ENCODE measurements around the gene PRAMEF5.
"Not testable (repeated sequence)": the region's sequence is repeated elsewhere in the genome, so short reads cannot be mapped to it uniquely, and the experiment has no call there.

Gene PRAMEF5

DNA sequence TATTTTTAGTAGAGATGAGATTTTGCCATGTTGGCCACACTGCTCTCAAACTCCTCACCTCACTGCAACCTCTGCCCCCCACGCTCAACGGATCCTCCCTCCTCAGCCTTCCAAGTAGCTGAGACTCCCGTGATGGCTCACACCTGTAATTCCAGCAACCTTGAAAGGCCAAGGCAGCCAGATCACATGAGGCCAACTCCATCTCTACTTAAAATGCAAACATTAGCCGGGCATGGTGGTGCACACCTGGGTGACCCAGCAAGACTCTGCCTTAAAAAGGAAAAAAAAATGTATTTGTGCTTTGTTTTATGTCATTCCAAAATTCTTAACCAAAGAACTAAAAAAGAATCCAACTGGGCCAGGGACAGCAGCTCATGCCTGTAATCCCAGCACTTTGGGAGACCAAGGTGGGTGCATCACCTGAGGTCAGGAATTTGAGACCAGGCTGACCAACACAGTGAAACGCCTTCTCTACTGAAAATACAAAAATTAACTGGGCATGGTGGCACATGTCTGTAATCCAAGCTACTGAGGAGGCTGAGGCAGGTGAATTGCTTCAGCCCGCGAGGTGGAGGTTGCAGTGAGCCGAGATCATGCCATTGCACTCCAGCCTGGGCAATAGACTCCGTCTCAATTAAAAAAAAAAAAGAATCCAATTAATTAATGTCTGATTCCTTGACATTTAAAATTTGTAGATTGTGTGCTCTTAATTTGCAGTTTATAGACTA is 10.3 kb upstream of the PRAMEF5 start:
- H3K27ac Mint-ChIP-seq = peak overlapping the region in 1 of 2 donors; percentile 31
- H3K27me3 Mint-ChIP-seq, DNase-seq, H3K4me1 Mint-ChIP-seq, ATAC-seq, H3K4me3 Mint-ChIP-seq, H3K9me3 Mint-ChIP-seq: not testable (repeated sequence)

DNA sequence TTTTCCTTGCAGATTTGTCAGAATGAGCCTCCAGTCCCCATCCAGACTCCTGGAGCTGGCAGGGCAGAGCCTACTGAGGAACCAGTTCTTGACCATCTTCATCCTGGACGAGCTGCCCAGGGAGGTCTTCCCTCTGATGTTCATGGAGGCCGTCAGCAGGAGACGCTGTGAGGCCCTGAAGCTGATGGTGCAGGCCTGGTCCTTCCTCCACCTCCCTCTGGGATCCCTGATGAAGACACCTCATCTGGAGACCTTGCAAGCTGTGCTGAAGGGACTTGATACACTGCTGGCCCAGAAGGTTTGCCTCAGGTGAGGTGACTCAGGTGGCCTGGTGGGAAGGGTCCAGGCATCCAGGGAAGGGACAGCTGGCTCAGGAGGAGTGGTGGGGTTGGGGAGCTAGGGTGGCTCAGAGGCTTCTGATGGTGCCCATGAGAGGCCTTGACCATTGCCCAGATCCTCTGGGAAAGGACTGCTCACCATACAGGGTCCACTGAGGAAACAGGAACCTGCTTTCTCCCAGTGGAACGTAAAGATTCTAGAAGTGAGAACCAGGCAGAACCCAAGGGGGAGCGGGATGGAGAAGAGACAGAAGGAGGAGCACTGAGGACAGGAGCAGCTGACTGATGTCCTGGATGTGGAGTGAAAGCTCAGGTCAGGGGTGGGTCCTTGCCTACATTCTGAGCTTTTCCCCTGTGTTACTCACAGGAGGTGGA is 8.0 kb upstream of the PRAMEF5 start:
- ATAC-seq, H3K27me3 Mint-ChIP-seq, H3K9me3 Mint-ChIP-seq: not testable (repeated sequence)

DNA sequence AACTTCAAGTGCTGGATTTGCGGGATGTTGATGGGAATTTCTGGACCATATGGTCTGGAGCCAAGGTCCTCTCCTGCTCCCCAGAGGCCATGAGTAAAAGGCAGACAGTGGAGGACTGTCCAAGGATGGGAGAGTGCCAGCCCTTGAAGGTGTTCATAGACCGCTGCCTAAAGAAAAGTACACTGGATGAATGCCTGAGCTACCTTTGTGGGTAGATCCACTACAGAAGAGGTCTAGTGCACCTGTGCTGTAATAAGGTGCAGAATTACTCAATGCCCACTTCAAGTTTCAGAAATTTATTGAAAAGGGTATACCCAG is 7.5 kb upstream of the PRAMEF5 start:
- H3K27me3 Mint-ChIP-seq, ATAC-seq, H3K4me3 Mint-ChIP-seq, H3K27ac Mint-ChIP-seq, H3K4me1 Mint-ChIP-seq, H3K9me3 Mint-ChIP-seq, DNase-seq: not testable (repeated sequence)

More for the DNA sequence above, 8.0 kb upstream of the PRAMEF5 start:
- not testable (repeated sequence) for DNase-seq, H3K27ac Mint-ChIP-seq, H3K4me1 Mint-ChIP-seq, H3K4me3 Mint-ChIP-seq

DNA sequence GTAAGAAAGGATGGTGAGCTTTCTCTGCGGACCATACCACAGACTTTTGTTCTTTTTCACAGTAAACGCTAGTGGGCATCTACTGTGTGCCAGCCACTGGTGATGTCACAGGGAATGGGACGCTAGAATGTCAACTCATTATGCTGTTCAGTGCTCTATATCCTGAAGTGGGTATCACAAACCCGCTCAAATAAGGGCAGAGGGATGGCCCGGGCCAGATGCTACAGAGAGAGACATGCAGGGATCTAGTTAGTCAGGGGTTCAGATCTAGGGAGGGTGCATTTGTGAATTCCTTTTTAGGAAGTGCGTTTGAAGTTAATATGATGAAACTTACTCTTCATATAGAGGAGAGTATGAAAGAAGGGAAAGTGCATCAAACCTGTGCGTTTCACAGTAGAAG is 6.9 kb upstream of the PRAMEF5 start:
- H3K9me3 Mint-ChIP-seq, ATAC-seq, H3K4me3 Mint-ChIP-seq, DNase-seq, H3K27ac Mint-ChIP-seq, H3K27me3 Mint-ChIP-seq, H3K4me1 Mint-ChIP-seq: not testable (repeated sequence)

- peak; percentile 35 for ATAC-seq
- DNase-seq, H3K4me1 Mint-ChIP-seq, H3K4me3 Mint-ChIP-seq, H3K27ac Mint-ChIP-seq, H3K9me3 Mint-ChIP-seq, H3K27me3 Mint-ChIP-seq: not testable (repeated sequence)
These were observed 11.1 kb downstream of the PRAMEF5 start for GRCh38 chr1:13265124-13265523.

GRCh38 chr1:13277016-13277415 is 23.0 kb downstream of the PRAMEF5 start:
- DNase-seq, H3K9me3 Mint-ChIP-seq, ATAC-seq, H3K27me3 Mint-ChIP-seq, H3K27ac Mint-ChIP-seq, H3K4me1 Mint-ChIP-seq, H3K4me3 Mint-ChIP-seq: not testable (repeated sequence)

DNA sequence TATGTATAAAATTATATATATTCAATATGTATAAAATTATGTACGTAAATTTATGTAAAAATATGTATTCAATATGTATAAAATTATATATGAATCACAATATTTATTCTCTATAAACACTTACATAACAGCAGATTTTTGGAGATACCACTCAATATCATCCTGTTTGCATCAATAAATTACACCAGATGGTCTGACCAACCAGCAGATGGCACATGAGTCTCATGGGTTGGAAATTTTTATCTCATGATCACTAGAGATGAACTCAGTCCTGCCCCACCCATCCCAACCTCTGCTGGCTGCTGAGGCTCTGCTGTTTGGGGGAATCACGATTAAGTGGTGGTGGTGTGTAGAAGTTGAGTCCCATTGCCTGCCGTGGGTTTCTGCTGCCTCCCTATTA is 25.6 kb downstream of the PRAMEF5 start:
- not testable (repeated sequence) for H3K27ac Mint-ChIP-seq, H3K4me3 Mint-ChIP-seq, H3K9me3 Mint-ChIP-seq, DNase-seq, ATAC-seq, H3K27me3 Mint-ChIP-seq, H3K4me1 Mint-ChIP-seq

DNA sequence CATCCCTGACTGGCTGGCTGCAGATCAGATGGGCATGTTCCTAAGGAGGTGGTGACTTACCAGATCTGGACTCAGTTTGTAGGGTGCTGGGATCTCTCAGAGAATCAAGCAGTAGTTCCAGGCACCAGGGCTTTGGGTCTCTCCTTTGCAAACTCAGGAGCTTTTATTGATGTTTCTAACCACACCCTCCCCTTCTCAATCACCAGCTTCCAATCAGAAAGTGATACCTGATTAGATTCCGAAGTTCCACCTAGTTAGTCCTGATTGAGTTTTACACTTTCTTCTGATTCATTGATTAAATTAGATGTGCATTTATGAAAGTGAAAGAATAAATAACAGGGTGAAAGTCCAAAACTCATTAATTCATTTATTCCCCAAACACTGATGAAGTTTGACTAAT is 31.0 kb downstream of the PRAMEF5 start, which contains the start of gene PRAMEF8:
Gene PRAMEF8, minus strand, starts transcription at position 101 of the 400 bp plus-strand sequence. CDS start 1,046 bp downstream, outside the sequence.
- not testable (repeated sequence) for H3K9me3 Mint-ChIP-seq

GRCh38 chr1:13289030-13289429 is 35.0 kb downstream of the PRAMEF5 start:
- H3K9me3 Mint-ChIP-seq, DNase-seq, H3K4me3 Mint-ChIP-seq, ATAC-seq, H3K27ac Mint-ChIP-seq, H3K4me1 Mint-ChIP-seq, H3K27me3 Mint-ChIP-seq: not testable (repeated sequence)

More for the DNA sequence above, 31.0 kb downstream of the PRAMEF5 start, which contains the start of gene PRAMEF8:
- not testable (repeated sequence) for H3K27ac Mint-ChIP-seq, DNase-seq, ATAC-seq, H3K4me3 Mint-ChIP-seq, H3K27me3 Mint-ChIP-seq, H3K4me1 Mint-ChIP-seq

- H3K27ac Mint-ChIP-seq, ATAC-seq: not testable (repeated sequence)
These were observed 43.4 kb downstream of the PRAMEF5 start for GRCh38 chr1:13297216-13297931.

DNA sequence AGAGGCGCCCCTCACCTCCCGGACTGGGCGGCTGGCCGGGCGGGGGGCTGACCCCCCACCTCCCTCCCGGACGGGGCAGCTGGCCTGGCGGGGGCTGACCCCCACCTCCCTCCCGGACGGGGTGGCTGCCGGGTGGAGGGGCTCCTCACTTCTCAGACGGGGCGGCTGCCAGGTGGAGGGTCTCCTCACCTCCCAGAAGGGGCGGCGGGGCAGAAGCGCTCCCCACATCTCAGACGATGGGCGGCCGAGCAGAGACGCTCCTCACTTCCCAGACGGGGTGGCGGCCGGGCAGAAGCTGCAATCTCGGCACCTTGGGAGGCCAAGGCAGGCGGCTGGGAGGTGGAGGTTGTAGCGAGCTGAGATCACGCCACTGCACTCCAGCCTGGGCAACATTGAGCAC is 44.7 kb downstream of the PRAMEF5 start:
- ATAC-seq, DNase-seq, H3K27me3 Mint-ChIP-seq, H3K9me3 Mint-ChIP-seq, H3K4me1 Mint-ChIP-seq, H3K4me3 Mint-ChIP-seq, H3K27ac Mint-ChIP-seq: not testable (repeated sequence)

More at GRCh38 chr1:13297216-13297931, 43.4 kb downstream of the PRAMEF5 start:
- H3K9me3 Mint-ChIP-seq, H3K27me3 Mint-ChIP-seq, H3K4me1 Mint-ChIP-seq, H3K4me3 Mint-ChIP-seq, DNase-seq: not testable (repeated sequence)

DNA sequence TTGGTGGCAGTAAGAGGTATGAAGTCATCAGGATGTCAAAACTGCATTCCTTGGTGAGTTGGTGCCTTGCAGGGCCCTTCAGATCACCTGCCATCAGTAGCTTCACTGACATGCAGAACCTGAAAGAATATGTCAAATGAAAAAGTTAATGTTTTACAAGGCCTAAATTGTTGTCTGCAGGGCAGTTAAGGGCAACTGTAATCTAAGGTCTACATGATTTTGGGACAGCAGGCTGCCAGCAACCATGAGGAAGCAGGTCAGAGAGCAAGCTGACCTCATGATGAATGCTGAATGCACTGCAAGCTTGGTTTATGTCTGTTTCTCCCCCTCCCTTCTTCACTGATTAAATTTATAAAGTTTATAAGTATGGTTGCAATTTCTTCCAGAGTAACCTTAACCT is 48.2 kb downstream of the PRAMEF5 start:
- DNase-seq, H3K27ac Mint-ChIP-seq, ATAC-seq, H3K9me3 Mint-ChIP-seq, H3K4me3 Mint-ChIP-seq, H3K27me3 Mint-ChIP-seq, H3K4me1 Mint-ChIP-seq: not testable (repeated sequence)

GRCh38 chr1:13303239-13303638 is 49.2 kb downstream of the PRAMEF5 start, which contains the start of gene PRAMEF33:
TSS of gene PRAMEF33 (plus strand) at chr1:13303539. CDS start at chr1:13305955, 2,416 bp downstream.
- not testable (repeated sequence) for DNase-seq, ATAC-seq, H3K4me3 Mint-ChIP-seq, H3K9me3 Mint-ChIP-seq, H3K27ac Mint-ChIP-seq, H3K27me3 Mint-ChIP-seq, H3K4me1 Mint-ChIP-seq

All from stimulated activated naive CD8-positive, alpha-beta T cell treated with anti-CD3 and anti-CD28 coated beads, Interleukin-15, amount 100 ng/mL, for 72 hours (primary cell).